ENCODE results near the gene PAPSS1. TPM values are rescaled to one million over a fixed set of nuclear protein-coding genes. Genes with fewer than 3 reads are reported as not detected.
A peak's percentile ranks its signal among the peaks of the same experiment; 100 is the strongest.
"Not testable (repeated sequence)": the region's sequence is repeated elsewhere in the genome, so short reads cannot be mapped to it uniquely, and the experiment has no call there.

Gene PAPSS1
- total RNA-seq, 1 donor from 2014 or later = 450 TPM

- no peak for DNase-seq (ENCODE audit: low spot score)
- H3K27ac Mint-ChIP-seq (ENCODE audit: unreplicated experiment) = no peak overlapping the region
- no peak overlapping the region for H3K4me3 Mint-ChIP-seq (ENCODE audit: unreplicated experiment)
- H3K9me3 Mint-ChIP-seq (ENCODE audit: unreplicated experiment) = no peaks in the 10 kb centered on the region
- TF ChIP-seq, protein P1, sequence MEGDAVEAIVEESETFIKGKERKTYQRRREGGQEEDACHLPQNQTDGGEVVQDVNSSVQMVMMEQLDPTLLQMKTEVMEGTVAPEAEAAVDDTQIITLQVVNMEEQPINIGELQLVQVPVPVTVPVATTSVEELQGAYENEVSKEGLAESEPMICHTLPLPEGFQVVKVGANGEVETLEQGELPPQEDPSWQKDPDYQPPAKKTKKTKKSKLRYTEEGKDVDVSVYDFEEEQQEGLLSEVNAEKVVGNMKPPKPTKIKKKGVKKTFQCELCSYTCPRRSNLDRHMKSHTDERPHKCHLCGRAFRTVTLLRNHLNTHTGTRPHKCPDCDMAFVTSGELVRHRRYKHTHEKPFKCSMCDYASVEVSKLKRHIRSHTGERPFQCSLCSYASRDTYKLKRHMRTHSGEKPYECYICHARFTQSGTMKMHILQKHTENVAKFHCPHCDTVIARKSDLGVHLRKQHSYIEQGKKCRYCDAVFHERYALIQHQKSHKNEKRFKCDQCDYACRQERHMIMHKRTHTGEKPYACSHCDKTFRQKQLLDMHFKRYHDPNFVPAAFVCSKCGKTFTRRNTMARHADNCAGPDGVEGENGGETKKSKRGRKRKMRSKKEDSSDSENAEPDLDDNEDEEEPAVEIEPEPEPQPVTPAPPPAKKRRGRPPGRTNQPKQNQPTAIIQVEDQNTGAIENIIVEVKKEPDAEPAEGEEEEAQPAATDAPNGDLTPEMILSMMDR (IDR thresholded peaks at IDR 0.05; ENCODE audit: unreplicated experiment) = no peak
- H3K36me3 Mint-ChIP-seq (ENCODE audit: low read depth, unreplicated experiment) = no peaks in the 10 kb centered on the region
- H3K27me3 Mint-ChIP-seq (ENCODE audit: unreplicated experiment) = peaks cover 2% of the 10 kb centered on the region
- H3K4me1 Mint-ChIP-seq (ENCODE audit: unreplicated experiment) = peaks cover 70% of the 10 kb centered on the region
Observed at GRCh38 chr4:107737450-107737849, 17.4 kb upstream of the PAPSS1 start.

GRCh38 chr4:107736924-107737448 is 17.0 kb upstream of the PAPSS1 start:
- TF ChIP-seq, protein P1 (IDR thresholded peaks at IDR 0.05; ENCODE audit: unreplicated experiment) = peak; percentile 83
- Mint-ChIP-seq H3K36me3 (ENCODE audit: low read depth, unreplicated experiment) (no peaks in the 10 kb centered on the region), H3K4me1 (ENCODE audit: unreplicated experiment) (peaks cover 75% of the 10 kb centered on the region), H3K27me3 (ENCODE audit: unreplicated experiment) (peaks cover 2% of the 10 kb centered on the region), H3K4me3 (ENCODE audit: unreplicated experiment) (no peak overlapping the region), H3K27ac (ENCODE audit: unreplicated experiment) (no peak overlapping the region), H3K9me3 (ENCODE audit: unreplicated experiment) (no peaks in the 10 kb centered on the region)
- DNase-seq (ENCODE audit: low spot score) = peak; percentile 74

DNA sequence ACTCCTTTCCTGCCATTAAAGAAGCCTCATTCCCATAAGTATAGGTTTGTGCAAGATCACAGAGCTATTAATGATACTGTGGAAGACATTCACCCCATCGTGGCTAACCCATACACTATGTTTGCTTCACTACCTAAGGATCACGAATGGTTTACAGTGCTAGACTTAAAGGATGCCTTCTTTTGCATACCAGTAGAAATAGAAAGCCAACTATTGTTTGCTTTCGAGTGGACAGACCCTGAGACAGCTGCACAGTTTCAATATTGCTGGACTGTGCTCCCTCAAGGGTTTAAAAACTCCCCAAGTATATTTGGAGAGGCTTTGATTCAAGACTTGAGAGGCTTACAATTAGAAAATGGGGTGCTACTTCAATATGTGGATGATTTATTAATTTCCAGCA is 16.0 kb upstream of the PAPSS1 start:
- Mint-ChIP-seq H3K4me3 (ENCODE audit: unreplicated experiment) (no peak overlapping the region), H3K27ac (ENCODE audit: unreplicated experiment) (no peak overlapping the region), H3K36me3 (ENCODE audit: low read depth, unreplicated experiment) (no peaks in the 10 kb centered on the region), H3K4me1 (ENCODE audit: unreplicated experiment) (peaks cover 82% of the 10 kb centered on the region), H3K27me3 (ENCODE audit: unreplicated experiment) (peaks cover 2% of the 10 kb centered on the region), H3K9me3 (ENCODE audit: unreplicated experiment) (no peaks in the 10 kb centered on the region)
- no peak for DNase-seq (ENCODE audit: low spot score)
- TF ChIP-seq, protein P1 (IDR thresholded peaks at IDR 0.05; ENCODE audit: unreplicated experiment) = no peak

DNA sequence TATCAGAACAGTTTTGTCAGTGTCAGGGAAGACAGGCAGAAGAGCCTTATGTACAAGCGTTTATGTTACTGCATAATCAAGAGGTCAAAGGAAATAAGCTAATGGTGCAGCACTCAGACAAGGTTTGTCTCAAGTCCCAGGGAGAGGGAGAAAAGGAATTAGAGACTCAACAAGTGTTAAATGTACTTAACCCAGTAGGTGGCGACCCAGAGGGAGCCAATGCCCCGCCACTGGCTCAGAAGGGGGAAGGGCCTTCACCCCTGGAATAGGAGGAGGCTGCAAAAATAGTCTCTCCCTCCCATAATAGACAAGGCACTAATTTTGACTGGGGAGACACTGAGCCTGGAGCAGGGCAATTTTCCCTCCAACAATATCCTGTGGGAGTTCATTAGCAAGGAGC is 14.1 kb upstream of the PAPSS1 start:
- TF ChIP-seq, protein P1 (IDR thresholded peaks at IDR 0.05; ENCODE audit: unreplicated experiment) = no peak
- Mint-ChIP-seq H3K36me3 (ENCODE audit: low read depth, unreplicated experiment) (no peaks in the 10 kb centered on the region), H3K4me3 (ENCODE audit: unreplicated experiment) (peak overlapping the region; percentile 31), H3K27me3 (ENCODE audit: unreplicated experiment) (peaks cover 2% of the 10 kb centered on the region), H3K9me3 (ENCODE audit: unreplicated experiment) (no peaks in the 10 kb centered on the region), H3K27ac (ENCODE audit: unreplicated experiment) (peak overlapping the region; percentile 80), H3K4me1 (ENCODE audit: unreplicated experiment) (peaks cover 72% of the 10 kb centered on the region)
- peak; percentile 39 for DNase-seq (ENCODE audit: low spot score)

GRCh38 chr4:107733431-107733925 is 13.4 kb upstream of the PAPSS1 start:
- Mint-ChIP-seq H3K9me3 (ENCODE audit: unreplicated experiment) (no peaks in the 10 kb centered on the region), H3K4me3 (ENCODE audit: unreplicated experiment) (peak overlapping the region; percentile 31), H3K27me3 (ENCODE audit: unreplicated experiment) (peaks cover 2% of the 10 kb centered on the region), H3K27ac (ENCODE audit: unreplicated experiment) (peak overlapping the region; percentile 80), H3K4me1 (ENCODE audit: unreplicated experiment) (peaks cover 72% of the 10 kb centered on the region), H3K36me3 (ENCODE audit: low read depth, unreplicated experiment) (no peaks in the 10 kb centered on the region)
- TF ChIP-seq, protein P1 (IDR thresholded peaks at IDR 0.05; ENCODE audit: unreplicated experiment) = no peak
- DNase-seq (ENCODE audit: low spot score) = no peak

GRCh38 chr4:107729050-107729449 is 9.0 kb upstream of the PAPSS1 start:
- not testable (repeated sequence) for H3K36me3 Mint-ChIP-seq (ENCODE audit: low read depth, unreplicated experiment); H3K4me3 Mint-ChIP-seq (ENCODE audit: unreplicated experiment); DNase-seq (ENCODE audit: low spot score); H3K27me3 Mint-ChIP-seq (ENCODE audit: unreplicated experiment); H3K9me3 Mint-ChIP-seq (ENCODE audit: unreplicated experiment)
- Mint-ChIP-seq H3K4me1 (ENCODE audit: unreplicated experiment) (peaks cover 42% of the 10 kb centered on the region), H3K27ac (ENCODE audit: unreplicated experiment) (peak overlapping the region; percentile 48)

DNA sequence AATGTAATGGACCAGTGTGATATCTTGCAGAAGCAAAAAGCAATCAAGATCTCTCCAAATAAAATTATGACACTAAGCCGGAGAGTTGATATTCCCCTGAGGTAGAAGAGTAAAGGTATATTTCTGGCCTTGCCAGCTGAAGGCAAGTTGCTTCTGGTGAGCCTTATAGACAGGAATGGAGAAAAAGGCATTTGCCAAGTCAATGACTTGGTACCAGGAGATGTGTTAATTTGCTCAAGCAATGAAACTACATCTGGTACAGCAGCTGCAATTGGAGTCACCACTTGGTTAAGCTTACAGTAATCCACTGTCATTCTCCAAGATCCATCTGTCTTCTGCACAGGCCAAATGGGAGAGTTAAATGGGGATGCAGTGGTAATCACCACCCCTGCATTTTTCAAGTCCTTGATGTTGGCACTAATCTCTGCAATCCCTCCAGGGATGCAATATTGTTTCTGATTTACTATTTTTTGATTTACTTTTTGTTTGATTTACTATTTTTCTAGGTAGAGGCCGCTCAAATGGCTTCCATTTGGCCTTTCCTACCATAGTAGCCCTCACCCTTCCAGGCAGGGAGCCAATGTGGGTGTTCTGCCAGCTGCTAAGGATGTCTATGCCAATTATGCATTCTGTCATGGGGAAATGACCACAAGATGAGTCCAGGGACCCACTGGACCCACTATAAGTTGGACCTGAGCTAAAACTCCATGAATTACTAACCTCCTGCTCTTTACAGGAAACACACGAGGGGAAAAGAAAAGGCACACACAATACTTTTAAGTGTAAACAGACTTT is 6.3 kb upstream of the PAPSS1 start:
- DNase-seq (ENCODE audit: low spot score); H3K36me3 Mint-ChIP-seq (ENCODE audit: low read depth, unreplicated experiment); H3K9me3 Mint-ChIP-seq (ENCODE audit: unreplicated experiment); H3K27me3 Mint-ChIP-seq (ENCODE audit: unreplicated experiment): not testable (repeated sequence)
- H3K27ac Mint-ChIP-seq (ENCODE audit: unreplicated experiment) = peak overlapping the region; percentile 31
- peaks cover 22% of the 10 kb centered on the region for H3K4me1 Mint-ChIP-seq (ENCODE audit: unreplicated experiment)
- peak overlapping the region; percentile 42 for H3K4me3 Mint-ChIP-seq (ENCODE audit: unreplicated experiment)

Measured in endothelial cell (in vitro differentiated cells).